Placental pericyte (primary cell): ENCODE data around the gene ORMDL3. TPM values are rescaled to one million over a fixed set of nuclear protein-coding genes. Genes with fewer than 3 reads are reported as not detected.

Experiments used
- total RNA-seq: library from RNA; depleted of rRNA; stranded (reverse); fragments of >200 nt; gene quantifications from 2 replicates; pipeline ENCODE4 v1.2.3, GENCODE V29; 2012

The ORMDL3 gene
- 38.5 and 47.5 TPM in 2 replicates for total RNA-seq

GRCh38 chr17:39927101-39927928 lies at the start of gene ORMDL3, which contains the start of gene LRRC3C:
Gene ORMDL3, minus strand, starts transcription at chr17:39927601. Its CDS starts 3,398 bp downstream, at chr17:39924203.
Gene LRRC3C, plus strand, starts transcription at chr17:39927732. Its CDS starts 13,792 bp downstream, at chr17:39941524.

GRCh38 chr17:39962642-39963220 lies 35.3 kb upstream of the ORMDL3 start, which contains the start of gene GSDMA:
Gene GSDMA, plus strand, starts transcription at chr17:39963004. Its CDS starts 2,684 bp downstream, at chr17:39965688.

Other genes starting within 250 kb of the ORMDL3 start
- gene PGAP3, start 239.5 kb downstream of the ORMDL3 start, total RNA-seq, result 5.7 and 10.5 TPM in 2 replicates
- gene ERBB2, start 227.5 kb downstream of the ORMDL3 start, total RNA-seq, result 25.5 and 34.6 TPM in 2 replicates
- gene MIEN1, start 197.1 kb downstream of the ORMDL3 start, total RNA-seq, result 19.5 and 28.7 TPM in 2 replicates
- gene GRB7, start 189.7 kb downstream of the ORMDL3 start, total RNA-seq, result 0.57 TPM in 1 of 2 replicates, not detected in the other
- not detected in 2 replicates for gene IKZF3, start 63.3 kb downstream of the ORMDL3 start, total RNA-seq
- gene ZPBP2, start 59.4 kb downstream of the ORMDL3 start, total RNA-seq, result not detected in 2 replicates
- gene GSDMB, start 9.0 kb downstream of the ORMDL3 start, total RNA-seq, result 3.0 and 4.2 TPM in 2 replicates
- gene LRRC3C, start 131 bp upstream of the ORMDL3 start, total RNA-seq, result not detected in 2 replicates
- not detected in 2 replicates for gene GSDMA, start 35.4 kb upstream of the ORMDL3 start, total RNA-seq
- gene PSMD3, start 53.2 kb upstream of the ORMDL3 start, total RNA-seq, result 112 and 229 TPM in 2 replicates
- gene CSF3, start 87.8 kb upstream of the ORMDL3 start, total RNA-seq, result 6.8 and 29.1 TPM in 2 replicates
- gene MED24, start 126.8 kb upstream of the ORMDL3 start, total RNA-seq, result 50.6 and 85.5 TPM in 2 replicates
- 20.8 and 31.7 TPM in 2 replicates for gene THRA, start 135.4 kb upstream of the ORMDL3 start, total RNA-seq
- gene NR1D1, start 173.0 kb upstream of the ORMDL3 start, total RNA-seq, result 2.8 and 3.7 TPM in 2 replicates
- gene MSL1, start 194.4 kb upstream of the ORMDL3 start, total RNA-seq, result 56.3 and 64.6 TPM in 2 replicates
- 30.0 and 47.8 TPM in 2 replicates for gene CASC3, start 212.9 kb upstream of the ORMDL3 start, total RNA-seq
- 2.0 and 2.2 TPM in 2 replicates for gene RAPGEFL1, start 249.9 kb upstream of the ORMDL3 start, total RNA-seq